SK-N-MC (cell line): Measurements from ENCODE around the gene HSPA14.

Source experiments
- EZH2 ChIP-seq: fragments of 200-600 bp; sonication (generic); IDR thresholded peaks from one replicate; pipeline ENCODE4 v1.6.1; 2017; ENCODE audit warnings: antibody characterized with exemption
- FOXP2 ChIP-seq: optimal IDR thresholded peaks from 2 replicates; pipeline ENCODE3; 2011; ENCODE audit warnings: mild to moderate bottlenecking, moderate library complexity; ENCODE audit not compliant: insufficient read depth; ENCODE audit errors: extremely low read length, control extremely low read depth
- POLR2AphosphoS5 ChIP-seq: IDR thresholded peaks from 2 replicates; pipeline ENCODE4 v1.6.1; 2012; ENCODE audit warnings: mild to moderate bottlenecking, low read depth, low read length, borderline replicate concordance

GRCh38 chr10:14904316-14904732 is 66.2 kb downstream of the HSPA14 start:
- TF ChIP-seq EZH2 = no peak
- TF ChIP-seq POLR2AphosphoS5 = no peak
- TF ChIP-seq FOXP2 = no peak
